Measurements from ENCODE around the gene TMEM181.

- TF ChIP-seq, protein P1, sequence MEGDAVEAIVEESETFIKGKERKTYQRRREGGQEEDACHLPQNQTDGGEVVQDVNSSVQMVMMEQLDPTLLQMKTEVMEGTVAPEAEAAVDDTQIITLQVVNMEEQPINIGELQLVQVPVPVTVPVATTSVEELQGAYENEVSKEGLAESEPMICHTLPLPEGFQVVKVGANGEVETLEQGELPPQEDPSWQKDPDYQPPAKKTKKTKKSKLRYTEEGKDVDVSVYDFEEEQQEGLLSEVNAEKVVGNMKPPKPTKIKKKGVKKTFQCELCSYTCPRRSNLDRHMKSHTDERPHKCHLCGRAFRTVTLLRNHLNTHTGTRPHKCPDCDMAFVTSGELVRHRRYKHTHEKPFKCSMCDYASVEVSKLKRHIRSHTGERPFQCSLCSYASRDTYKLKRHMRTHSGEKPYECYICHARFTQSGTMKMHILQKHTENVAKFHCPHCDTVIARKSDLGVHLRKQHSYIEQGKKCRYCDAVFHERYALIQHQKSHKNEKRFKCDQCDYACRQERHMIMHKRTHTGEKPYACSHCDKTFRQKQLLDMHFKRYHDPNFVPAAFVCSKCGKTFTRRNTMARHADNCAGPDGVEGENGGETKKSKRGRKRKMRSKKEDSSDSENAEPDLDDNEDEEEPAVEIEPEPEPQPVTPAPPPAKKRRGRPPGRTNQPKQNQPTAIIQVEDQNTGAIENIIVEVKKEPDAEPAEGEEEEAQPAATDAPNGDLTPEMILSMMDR (IDR thresholded peaks at IDR 0.05; ENCODE audit: low read depth, low read length) = no peak
- TF ChIP-seq EZH2phosphoT487 (IDR thresholded peaks at IDR 0.05; ENCODE audit: low read depth) = no peak
These were observed 475 bp upstream of the TMEM181 start for GRCh38 chr6:158559338-158559894.

Data from OCI-LY3 (cell line).